AG04449 (cell line): ENCODE results near the gene ZNF493.
A peak's percentile ranks its signal among the peaks of the same experiment; 100 is the strongest.

Experiments used
- CTCF ChIA-PET: fragments of 350-600 bp; formaldehyde crosslinking; extraction: SDS; loops from one replicate; lab custom pipeline; 2021; ENCODE audit warnings: antibody characterized with exemption; lab: Yijun Ruan, JAX
- POLR2A ChIA-PET: fragments of 400-600, 350-600 bp; formaldehyde crosslinking; extraction: SDS; loops from one replicate; lab custom pipeline; 2020; ENCODE audit warnings: antibody characterized with exemption, inconsistent platforms; lab: Yijun Ruan, JAX
- DNase-seq: peaks from one replicate; pipeline ENCODE4 v3.0.0-alpha.2; 2010; ENCODE audit warnings: low read depth, low spot score
- H3K4me3 ChIP-seq: 2 replicates; pipeline ENCODE4 v1.5.1; 2011; ENCODE audit warnings: low read depth, mild to moderate bottlenecking, control low read depth, low read length
- TF ChIP-seq, protein P1 (sequence below): IDR thresholded peaks from one replicate; pipeline ENCODE4 v1.5.1; 2011; ENCODE audit warnings: mild to moderate bottlenecking, moderate library complexity, low read length, control low read depth, inconsistent platforms; ENCODE audit not compliant: insufficient read depth; ENCODE audit errors: missing control alignments

The ZNF493 gene

DNA sequence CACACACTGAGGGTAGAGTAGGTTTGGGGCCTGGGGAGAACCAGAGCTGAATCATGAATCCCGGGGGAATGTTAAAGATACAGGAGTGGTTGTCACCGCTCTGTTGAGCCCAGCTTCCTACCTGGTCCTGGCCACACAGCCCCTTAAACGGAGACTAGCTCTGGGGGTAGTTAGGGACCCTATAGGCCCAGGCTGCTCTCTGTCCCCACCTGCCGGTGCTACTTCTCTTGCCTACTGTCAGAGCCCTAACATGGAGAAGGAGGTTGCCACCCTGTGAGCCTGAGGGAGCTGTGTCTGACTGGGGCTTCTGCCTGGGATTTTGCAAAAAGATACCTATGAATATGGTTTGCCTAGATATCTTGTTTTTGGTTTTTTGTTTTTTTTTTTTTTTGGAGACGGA, 71.9 kb downstream of the ZNF493 start:
- POLR2A ChIA-PET: no interaction called here
- TF ChIP-seq, protein P1, sequence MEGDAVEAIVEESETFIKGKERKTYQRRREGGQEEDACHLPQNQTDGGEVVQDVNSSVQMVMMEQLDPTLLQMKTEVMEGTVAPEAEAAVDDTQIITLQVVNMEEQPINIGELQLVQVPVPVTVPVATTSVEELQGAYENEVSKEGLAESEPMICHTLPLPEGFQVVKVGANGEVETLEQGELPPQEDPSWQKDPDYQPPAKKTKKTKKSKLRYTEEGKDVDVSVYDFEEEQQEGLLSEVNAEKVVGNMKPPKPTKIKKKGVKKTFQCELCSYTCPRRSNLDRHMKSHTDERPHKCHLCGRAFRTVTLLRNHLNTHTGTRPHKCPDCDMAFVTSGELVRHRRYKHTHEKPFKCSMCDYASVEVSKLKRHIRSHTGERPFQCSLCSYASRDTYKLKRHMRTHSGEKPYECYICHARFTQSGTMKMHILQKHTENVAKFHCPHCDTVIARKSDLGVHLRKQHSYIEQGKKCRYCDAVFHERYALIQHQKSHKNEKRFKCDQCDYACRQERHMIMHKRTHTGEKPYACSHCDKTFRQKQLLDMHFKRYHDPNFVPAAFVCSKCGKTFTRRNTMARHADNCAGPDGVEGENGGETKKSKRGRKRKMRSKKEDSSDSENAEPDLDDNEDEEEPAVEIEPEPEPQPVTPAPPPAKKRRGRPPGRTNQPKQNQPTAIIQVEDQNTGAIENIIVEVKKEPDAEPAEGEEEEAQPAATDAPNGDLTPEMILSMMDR: no peak
- no peak overlapping the region for H3K4me3 ChIP-seq
- CTCF ChIA-PET: no interaction called here
- DNase-seq: no peak

DNA sequence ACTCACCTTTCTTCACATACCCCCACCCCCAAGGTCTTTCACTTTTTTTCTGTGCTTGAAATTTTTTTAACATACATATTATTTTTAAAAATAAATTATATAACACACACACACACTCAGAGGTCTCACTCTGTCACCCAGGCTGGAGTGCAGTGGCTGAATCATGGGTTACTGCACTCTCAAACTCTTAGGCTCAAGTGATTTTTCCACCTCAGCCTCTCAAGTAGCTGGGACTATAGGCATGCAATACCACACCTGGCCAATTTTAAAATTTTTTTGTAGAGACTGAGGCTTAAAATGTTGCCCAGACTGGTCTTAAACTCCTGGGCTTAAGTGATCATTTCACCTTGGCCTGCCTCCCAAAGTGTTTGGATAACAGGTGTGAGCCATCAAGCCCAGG, 75.6 kb downstream of the ZNF493 start:
- no peak for DNase-seq
- POLR2A ChIA-PET: no interaction called here
- CTCF ChIA-PET: no interaction called here
- TF ChIP-seq, protein P1: no peak
- no peak overlapping the region for H3K4me3 ChIP-seq

DNA sequence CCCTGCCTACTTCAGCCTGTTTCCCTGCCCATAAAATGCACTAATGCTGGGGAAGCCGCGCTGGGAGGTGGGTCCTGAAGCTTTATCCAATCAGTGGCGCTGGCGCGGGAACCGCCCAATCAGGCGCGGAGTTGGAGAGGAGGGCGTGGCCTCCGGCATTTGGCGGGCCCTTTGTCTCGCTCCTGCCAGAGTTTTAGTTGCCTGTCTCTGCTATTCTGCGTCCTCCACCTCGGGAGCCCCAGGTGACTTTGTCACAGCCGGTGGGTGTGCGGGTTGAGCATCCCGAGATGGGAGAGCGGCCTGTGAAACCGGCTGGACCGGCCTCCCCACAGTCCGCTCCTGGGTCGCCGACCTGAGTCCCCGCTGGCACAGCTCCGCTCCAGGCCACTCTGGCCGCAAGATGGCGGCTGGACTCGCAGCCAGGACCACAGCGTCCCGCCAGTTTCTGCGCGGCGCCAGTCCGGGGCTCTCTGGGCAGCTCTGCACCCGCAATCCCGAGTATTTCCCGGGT, 77.8 kb downstream of the ZNF493 start:
- DNase-seq: no peak
- ChIA-PET POLR2A (no interaction called here), CTCF (no interaction called here)
- TF ChIP-seq, protein P1: no peak
- H3K4me3 ChIP-seq: peak overlapping the region; percentile 43
